ENCODE data around the gene TTC34.
A peak's percentile ranks its signal among the peaks of the same experiment; 100 is the strongest.

The TTC34 gene

DNA sequence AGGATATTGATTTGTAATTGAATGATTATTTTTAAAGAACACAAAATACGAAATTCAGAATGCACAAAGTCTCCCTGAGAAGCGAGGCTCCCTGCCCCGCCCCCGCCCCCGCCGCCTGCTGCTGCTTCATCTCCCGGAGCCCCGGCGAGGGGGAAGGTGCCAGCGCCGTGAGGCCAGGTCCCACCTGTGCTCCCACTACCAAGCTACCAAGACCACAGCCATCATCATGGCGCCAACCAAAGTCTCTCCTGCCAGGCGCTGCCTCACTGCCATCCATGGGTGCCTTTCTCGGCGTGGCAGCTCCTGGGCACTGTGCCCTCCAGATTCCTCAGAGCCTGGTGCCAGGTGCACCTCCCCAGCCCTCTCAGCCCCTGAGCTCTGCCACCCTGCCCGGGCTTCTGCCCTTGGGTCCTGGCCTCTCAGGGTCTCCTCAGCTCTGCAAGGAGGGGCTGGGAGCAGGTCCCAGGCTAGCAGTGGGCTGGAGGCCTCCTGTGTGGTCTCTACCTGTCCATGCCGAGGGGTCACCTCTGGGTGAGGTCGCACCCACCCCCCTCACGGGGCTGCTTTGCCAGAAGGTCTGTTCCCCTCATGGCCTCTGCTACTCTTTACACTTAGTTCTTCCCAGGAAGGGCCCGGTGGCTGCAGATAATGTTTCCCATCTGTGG lies 29.4 kb upstream of the TTC34 start:
- no peak for DNase-seq (ENCODE audit: low read depth in 3 of 3)

- DNase-seq (ENCODE audit: low read depth in 3 of 3), result no peak
These were observed 28.5 kb upstream of the TTC34 start for GRCh38 chr1:2829846-2830615.

- DNase-seq (ENCODE audit: low read depth in 3 of 3), result no peak
These were observed 27.2 kb upstream of the TTC34 start for GRCh38 chr1:2828586-2829250.

GRCh38 chr1:2826736-2827292 lies 25.3 kb upstream of the TTC34 start:
- no peak for DNase-seq (ENCODE audit: low read depth in 3 of 3)

- DNase-seq (ENCODE audit: low read depth in 3 of 3), result no peak
These were observed 24.8 kb upstream of the TTC34 start for GRCh38 chr1:2826316-2826715.

DNA sequence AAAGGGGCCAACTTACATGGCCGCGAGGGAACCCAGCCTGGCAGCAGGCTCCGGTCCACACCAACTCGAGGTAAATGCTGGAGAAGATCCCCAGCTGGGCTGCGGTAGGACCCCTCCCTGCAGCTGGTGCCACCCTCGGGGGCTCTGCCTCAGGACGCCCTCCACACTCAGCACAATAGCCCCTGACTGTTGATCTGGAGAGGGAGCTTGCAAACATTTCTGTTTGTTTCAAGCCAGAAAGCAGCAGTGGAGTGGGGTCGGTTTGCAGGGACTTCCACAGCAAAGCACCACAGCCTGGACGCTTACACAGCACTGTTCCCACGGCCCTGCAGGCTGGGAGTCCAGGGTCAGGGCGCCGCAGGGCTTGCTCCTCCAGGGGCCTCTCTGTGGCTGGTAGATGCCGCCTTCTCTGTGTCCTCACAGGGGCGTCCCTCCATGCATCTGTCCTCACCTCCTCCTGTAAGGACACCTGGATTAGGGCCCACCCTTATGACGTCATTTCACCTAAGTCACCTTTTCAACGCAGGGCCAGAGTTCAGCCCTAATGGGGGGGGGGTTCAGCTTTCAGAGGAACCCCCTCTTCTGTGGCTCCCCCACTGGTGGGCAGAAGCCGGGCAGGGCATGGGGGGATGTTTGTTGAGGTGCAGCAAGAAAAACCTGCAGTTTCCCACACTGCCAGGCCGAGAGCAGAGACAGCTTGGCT lies 24.1 kb upstream of the TTC34 start:
- no peak for DNase-seq (ENCODE audit: low read depth in 3 of 3)

DNA sequence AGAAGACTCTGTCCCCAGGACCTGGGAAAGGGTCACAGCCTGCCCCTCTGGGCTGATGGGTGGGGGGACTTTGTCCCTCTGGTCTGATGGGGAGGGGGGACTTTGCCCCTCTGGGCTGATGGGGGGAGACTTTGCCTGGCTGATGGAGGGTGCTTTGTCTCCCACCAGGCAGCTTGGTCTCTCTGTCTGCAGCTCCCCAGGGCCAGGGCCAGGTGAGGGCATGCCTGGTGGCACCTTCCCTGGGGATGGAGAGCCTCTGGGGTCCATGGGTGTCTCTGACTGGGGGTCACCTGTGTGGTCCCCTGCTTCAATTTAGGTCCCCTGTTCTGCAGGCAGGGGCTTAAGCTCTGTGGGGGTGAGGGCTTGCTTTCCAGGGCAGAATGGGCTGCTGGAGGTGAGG lies 23.5 kb upstream of the TTC34 start:
- no peak for DNase-seq (ENCODE audit: low read depth in 3 of 3)

- DNase-seq (ENCODE audit: low read depth in 3 of 3), result no peak
These were observed 22.6 kb upstream of the TTC34 start for GRCh38 chr1:2823921-2824610.

- DNase-seq (ENCODE audit: low read depth in 3 of 3), result no peak
These were observed 21.2 kb upstream of the TTC34 start for GRCh38 chr1:2822621-2823145.

GRCh38 chr1:2821966-2822620 lies 20.6 kb upstream of the TTC34 start:
- DNase-seq (ENCODE audit: low read depth in 3 of 3), result peak; percentile 16 to 49 (median 18)

- no peak for DNase-seq (ENCODE audit: low read depth in 3 of 3)
These were observed 20.0 kb upstream of the TTC34 start for GRCh38 chr1:2821373-2821955.

GRCh38 chr1:2820731-2821372 lies 19.4 kb upstream of the TTC34 start:
- DNase-seq (ENCODE audit: low read depth in 3 of 3), result no peak

GRCh38 chr1:2819831-2820730 lies 18.6 kb upstream of the TTC34 start:
- DNase-seq (ENCODE audit: low read depth in 3 of 3), result no peak

DNA sequence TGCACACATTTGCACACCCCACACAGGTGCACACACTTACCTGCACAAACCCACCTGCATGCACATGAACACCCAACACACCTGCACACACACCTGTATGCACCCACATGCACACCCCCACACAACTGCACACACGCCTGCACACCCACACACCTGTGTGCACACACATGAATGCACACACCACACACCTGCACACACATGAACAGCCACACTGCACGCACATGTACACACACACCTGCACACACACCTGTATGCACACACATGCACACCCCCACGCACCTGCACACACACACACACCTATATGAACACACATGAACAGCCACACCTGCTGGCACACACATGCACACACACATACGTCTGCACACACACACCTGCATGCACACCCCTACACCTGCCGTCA lies 17.9 kb upstream of the TTC34 start:
- no peak for DNase-seq (ENCODE audit: low read depth in 3 of 3)

DNA sequence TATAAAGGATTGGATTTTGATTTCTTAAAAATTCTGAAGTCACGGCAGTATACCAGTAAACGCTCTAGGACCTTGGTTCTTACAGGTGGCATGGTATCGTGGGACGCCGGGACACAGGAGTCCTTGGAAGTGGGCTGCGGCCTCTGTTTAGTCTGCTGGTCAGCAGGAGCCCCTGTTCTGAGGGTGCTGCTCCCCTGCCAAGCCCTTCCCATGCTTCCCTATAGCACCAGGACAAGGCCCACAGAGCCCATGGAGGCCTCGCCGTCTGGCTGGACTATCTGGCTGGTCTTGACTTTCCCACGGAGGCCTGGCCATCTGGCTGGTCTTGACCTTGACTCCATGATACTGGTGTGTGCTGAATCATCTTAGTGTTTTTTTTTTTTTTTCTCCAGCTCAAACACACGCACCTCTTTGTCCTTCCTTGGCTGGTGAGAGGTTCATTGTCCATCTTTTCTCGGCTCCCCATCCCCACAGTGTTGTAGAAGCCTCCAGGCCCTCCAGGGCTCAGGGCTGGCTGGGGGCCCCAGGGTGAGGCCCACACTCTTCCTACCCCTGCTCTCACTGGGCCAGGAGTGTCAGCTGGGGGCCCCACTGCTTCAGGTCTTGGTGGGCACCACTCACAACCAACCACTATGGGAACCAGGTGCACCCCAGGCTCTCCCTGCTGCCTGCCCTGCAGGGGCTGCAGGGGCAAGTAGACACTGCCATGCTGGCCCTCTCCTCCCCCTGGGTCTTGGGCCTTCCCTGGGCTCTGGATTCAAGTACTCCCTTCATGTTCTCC lies 16.5 kb upstream of the TTC34 start:
- no peak for DNase-seq (ENCODE audit: low read depth in 3 of 3)

DNA sequence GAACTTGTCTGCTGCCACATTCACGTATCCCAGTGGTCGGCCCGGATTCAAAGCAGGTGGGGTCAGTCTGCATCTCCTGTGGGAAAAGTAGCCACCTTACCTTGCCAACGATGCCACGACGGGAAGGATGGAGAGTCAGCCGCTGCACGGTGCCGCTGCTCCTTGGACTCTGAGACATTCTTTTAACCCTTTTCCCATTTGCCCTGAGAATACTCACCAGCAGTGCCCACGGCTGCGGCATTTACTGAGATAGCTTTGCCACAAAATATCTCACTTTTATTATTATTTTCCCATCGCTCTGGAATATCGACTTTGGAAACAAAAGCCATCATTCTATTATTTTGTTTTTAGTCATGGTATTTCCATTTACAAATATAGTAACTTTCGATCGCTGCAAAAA lies 15.3 kb upstream of the TTC34 start:
- no peak for DNase-seq (ENCODE audit: low read depth in 3 of 3)

GRCh38 chr1:2815551-2815950 lies 14.1 kb upstream of the TTC34 start:
- DNase-seq (ENCODE audit: low read depth in 3 of 3), result no peak

GRCh38 chr1:2814511-2815075 lies 13.1 kb upstream of the TTC34 start:
- no peak for DNase-seq (ENCODE audit: low read depth in 3 of 3)
